Hepatocyte (in vitro differentiated cells): ENCODE data around the gene CTNNB1.

Source experiments
- CTCF ChIP-seq: fragments of 200-600 bp; sonication (generic); IDR thresholded peaks from 2 replicates; pipeline ENCODE4 v1.5.1; 2016; ENCODE audit warnings: antibody characterized with exemption, mild to moderate bottlenecking; ENCODE audit not compliant: poor library complexity
- EZH2 ChIP-seq: fragments of 200-600 bp; sonication (generic); IDR thresholded peaks from 2 replicates; pipeline ENCODE4 v1.6.1; 2016; ENCODE audit warnings: antibody characterized with exemption, mild to moderate bottlenecking, borderline replicate concordance

GRCh38 chr3:41260063-41260450 is 60.8 kb downstream of the CTNNB1 start:
- TF ChIP-seq CTCF (no peak), EZH2 (no peak)
